Endometrial microvascular endothelial cells (primary cell): ENCODE results near the gene ANKFY1. TPM values are rescaled to one million over a fixed set of nuclear protein-coding genes. Genes with fewer than 3 reads are reported as not detected.

Experiments used
- in situ Hi-C: cut with HindIII; loops from 2 replicates; pipeline ENCODE4 v1.10.0; 2017; ENCODE audit warnings: low sequenced_read_pairs, low pct_unique_long_range_greater_than_20kb; ENCODE audit errors: inconsistent ontology term
- total RNA-seq: library from RNA; depleted of rRNA; stranded (reverse); fragments of >200 nt; gene quantifications from one replicate; pipeline ENCODE4 v1.2.3, GENCODE V29; 2015; ENCODE audit errors: inconsistent ontology term

ANKFY1 gene, protein sequence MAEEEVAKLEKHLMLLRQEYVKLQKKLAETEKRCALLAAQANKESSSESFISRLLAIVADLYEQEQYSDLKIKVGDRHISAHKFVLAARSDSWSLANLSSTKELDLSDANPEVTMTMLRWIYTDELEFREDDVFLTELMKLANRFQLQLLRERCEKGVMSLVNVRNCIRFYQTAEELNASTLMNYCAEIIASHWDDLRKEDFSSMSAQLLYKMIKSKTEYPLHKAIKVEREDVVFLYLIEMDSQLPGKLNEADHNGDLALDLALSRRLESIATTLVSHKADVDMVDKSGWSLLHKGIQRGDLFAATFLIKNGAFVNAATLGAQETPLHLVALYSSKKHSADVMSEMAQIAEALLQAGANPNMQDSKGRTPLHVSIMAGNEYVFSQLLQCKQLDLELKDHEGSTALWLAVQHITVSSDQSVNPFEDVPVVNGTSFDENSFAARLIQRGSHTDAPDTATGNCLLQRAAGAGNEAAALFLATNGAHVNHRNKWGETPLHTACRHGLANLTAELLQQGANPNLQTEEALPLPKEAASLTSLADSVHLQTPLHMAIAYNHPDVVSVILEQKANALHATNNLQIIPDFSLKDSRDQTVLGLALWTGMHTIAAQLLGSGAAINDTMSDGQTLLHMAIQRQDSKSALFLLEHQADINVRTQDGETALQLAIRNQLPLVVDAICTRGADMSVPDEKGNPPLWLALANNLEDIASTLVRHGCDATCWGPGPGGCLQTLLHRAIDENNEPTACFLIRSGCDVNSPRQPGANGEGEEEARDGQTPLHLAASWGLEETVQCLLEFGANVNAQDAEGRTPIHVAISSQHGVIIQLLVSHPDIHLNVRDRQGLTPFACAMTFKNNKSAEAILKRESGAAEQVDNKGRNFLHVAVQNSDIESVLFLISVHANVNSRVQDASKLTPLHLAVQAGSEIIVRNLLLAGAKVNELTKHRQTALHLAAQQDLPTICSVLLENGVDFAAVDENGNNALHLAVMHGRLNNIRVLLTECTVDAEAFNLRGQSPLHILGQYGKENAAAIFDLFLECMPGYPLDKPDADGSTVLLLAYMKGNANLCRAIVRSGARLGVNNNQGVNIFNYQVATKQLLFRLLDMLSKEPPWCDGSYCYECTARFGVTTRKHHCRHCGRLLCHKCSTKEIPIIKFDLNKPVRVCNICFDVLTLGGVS
- 20.7 TPM for total RNA-seq

GRCh38 chr17:4263282-4264215 is at the start of gene ANKFY1:
ANKFY1 (minus strand) TSS chr17:4263979; CDS start chr17:4263941, 38 bp downstream.
- in situ Hi-C loops: no loop called here

DNA sequence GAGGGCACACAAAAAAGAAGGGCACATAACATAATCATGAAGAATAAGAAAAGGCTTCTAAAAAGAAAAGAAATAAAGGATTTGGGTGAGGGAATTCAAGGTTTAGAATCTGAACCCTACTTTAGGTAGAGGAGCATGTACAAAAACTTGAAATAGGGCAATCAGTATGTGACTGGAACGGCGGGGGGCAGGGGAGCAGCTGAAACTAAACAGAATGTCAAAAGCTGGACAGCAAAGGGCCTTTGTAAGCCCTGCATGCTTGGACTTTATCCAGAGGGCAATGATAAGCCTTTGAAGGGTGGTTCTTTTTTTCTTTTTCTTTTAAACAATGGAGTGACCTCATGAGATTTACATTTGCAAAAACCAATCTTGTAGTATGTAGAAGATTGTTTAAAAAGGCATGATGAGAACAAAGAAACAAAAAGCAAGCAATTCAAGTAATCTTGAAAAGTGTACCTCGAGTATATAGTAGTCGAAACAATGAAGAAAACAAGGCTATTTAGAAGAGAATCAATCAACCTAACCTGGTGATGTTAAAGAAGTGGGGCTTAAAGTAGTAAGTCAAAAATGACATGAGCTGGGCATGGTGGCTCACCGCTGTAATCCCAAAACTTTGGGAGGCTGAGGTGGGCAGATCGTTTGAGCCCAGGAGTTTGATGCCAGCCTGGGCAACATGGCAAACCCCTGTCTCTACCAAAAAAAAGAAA is 46.7 kb upstream of the ANKFY1 start:
- in situ Hi-C loops: no loop called here

- in situ Hi-C loops: no loop called here
Observed at GRCh38 chr17:4309897-4310296, 46.1 kb upstream of the ANKFY1 start.

GRCh38 chr17:4307179-4307930 is 43.6 kb upstream of the ANKFY1 start:
- in situ Hi-C loops: no loop called here

- in situ Hi-C loops: no loop called here
Observed at GRCh38 chr17:4305224-4305623, 41.4 kb upstream of the ANKFY1 start.

GRCh38 chr17:4304417-4305027 is 40.7 kb upstream of the ANKFY1 start:
- in situ Hi-C loops: no loop called here

GRCh38 chr17:4301066-4301465 is 37.3 kb upstream of the ANKFY1 start:
- in situ Hi-C loops: no loop called here

DNA sequence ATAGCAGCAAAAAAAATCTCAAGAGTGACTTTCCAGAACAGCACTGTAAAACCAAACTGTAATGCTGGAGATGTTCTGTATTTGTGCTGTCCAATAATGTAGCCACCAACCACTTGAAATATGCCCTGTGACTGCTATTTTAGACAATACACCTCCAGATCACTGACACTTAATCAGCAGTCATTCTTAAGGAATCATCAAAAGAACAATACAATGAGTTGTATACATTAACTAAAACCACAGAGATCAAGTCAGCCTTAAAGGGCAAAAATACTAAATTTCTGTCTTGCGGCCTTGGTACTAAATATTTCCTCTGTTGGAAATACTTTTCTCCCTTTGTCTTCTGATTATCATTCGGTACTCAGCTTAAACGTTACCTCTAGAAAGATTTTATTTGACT is 33.6 kb upstream of the ANKFY1 start:
- in situ Hi-C loops: no loop called here

- in situ Hi-C loops: no loop called here
Observed at GRCh38 chr17:4295686-4296085, 31.9 kb upstream of the ANKFY1 start.

GRCh38 chr17:4293572-4293971 is 29.8 kb upstream of the ANKFY1 start:
- in situ Hi-C loops: no loop called here

GRCh38 chr17:4287710-4288109 is 23.9 kb upstream of the ANKFY1 start:
- in situ Hi-C loops: no loop called here

- in situ Hi-C loops: no loop called here
Observed at GRCh38 chr17:4276514-4276913, 12.7 kb upstream of the ANKFY1 start.

DNA sequence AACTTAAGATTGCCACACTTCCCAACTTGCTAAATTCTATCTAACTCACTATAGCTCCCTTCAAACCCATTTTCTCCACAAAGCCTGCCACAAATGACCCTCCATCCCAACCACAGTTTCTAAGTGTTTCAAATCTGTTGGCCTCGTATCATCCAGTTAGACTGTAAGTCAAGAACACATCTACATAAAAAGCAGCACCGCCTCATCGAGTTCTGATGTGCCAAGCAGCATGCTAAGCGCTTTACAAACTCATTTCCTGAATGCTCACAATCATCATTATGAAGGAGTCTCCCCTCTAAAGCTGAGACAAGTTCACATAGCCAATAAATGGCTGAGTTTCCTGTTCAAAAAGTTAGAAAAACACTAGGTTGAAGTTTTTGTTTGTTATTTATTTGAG is 9.2 kb upstream of the ANKFY1 start:
- in situ Hi-C loops: no loop called here

- in situ Hi-C loops: no loop called here
Observed at GRCh38 chr17:4272213-4272971, 8.6 kb upstream of the ANKFY1 start.

GRCh38 chr17:4270736-4271135 is 7.0 kb upstream of the ANKFY1 start:
- in situ Hi-C loops: no loop called here

DNA sequence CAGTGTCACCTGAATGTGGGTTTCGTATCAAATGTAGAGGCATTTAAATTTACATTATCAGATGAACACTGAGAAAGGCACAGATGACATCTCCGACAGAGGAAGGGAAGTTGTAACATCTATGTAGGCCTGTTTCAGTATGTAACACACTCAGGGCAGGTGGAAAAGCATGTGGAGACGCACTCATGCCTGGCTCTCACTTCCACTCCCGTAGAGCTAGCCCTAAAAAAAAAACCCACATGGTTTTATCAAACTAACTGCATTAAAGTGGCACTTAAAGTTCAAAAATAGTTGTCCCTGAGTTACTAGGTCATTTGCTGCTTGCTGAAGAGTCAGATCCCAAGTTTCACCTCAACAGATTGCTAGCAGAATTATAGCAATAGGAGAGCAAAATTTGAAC is 6.1 kb upstream of the ANKFY1 start:
- in situ Hi-C loops: no loop called here
